ENCODE measurements around the gene ZNF541. TPM values are rescaled to one million over a fixed set of nuclear protein-coding genes. Genes with fewer than 3 reads are reported as not detected.

The ZNF541 gene
- total and polyA plus RNA-seq, 10 of the 15 experiments (the other 5 are each of a cell fraction or from before 2014, with no cell fraction given): 0.03 to 0.12 (median 0.07) TPM; not detected in 4

GRCh38 chr19:47549261-47549862, 23.6 kb downstream of the ZNF541 start:
- in situ Hi-C loops (cut with MboI) (no loop called here), intact Hi-C loops (cut with micrococcal nuclease; ENCODE audit: unreplicated experiment) (no loop called here)
- BruUV-seq (replicated peaks): no TSS peak
- H3K79me2 ChIP-seq (ENCODE audit: control insufficient read depth, insufficient read depth, low read length): no peaks in the 10 kb centered on the region
- TF ChIP-seq E2F4 (IDR thresholded peaks at IDR 0.05; ENCODE audit: low read depth, low read length) (no peak), REST (IDR thresholded peaks at IDR 0.05; ENCODE audit: low read depth, low read length) (no peak), NFXL1 (IDR thresholded peaks at IDR 0.05; ENCODE audit: borderline replicate concordance) (no peak), YBX1 (IDR thresholded peaks at IDR 0.05) (no peak), RELB (IDR thresholded peaks at IDR 0.05; ENCODE audit: low read depth) (no peak), RAD51 (IDR thresholded peaks at IDR 0.05) (no peak)
- no peak overlapping the region for H3K9ac ChIP-seq (ENCODE audit: control insufficient read depth, insufficient read depth, low read length)
- ChIA-PET RAD21 (ENCODE audit: unreplicated experiment) (no interaction called here), CTCF (no interaction called here), POLR2A (no interaction called here), SMC1A (ENCODE audit: uncharacterized antibody, unreplicated experiment) (interaction anchor here (1.2 kb wide), 1 partner anchor 116 kb away, joined by 4 read pairs; no protein-coding TSS in a partner anchor)
- no peaks in the 10 kb centered on the region for H4K20me1 ChIP-seq (ENCODE audit: control insufficient read depth, insufficient read depth)
- FAIRE-seq: no peak
- peaks cover 2% of the 10 kb centered on the region in 2 experiments; a peak in 1 of 4 replicates for H3K27me3 ChIP-seq (replicated peaks in 1 of 2; ENCODE audit: control insufficient read depth in 2 of 2, insufficient read depth in 2 of 2, low read length in 1 of 2)
- H3K4me1 ChIP-seq (ENCODE audit: control insufficient read depth, insufficient read depth, low read length): no peaks in the 10 kb centered on the region
- H3K4me3 ChIP-seq: no peak overlapping the region
- no peak overlapping the region for H3K27ac ChIP-seq (ENCODE audit: control insufficient read depth, insufficient read depth)
- H3K36me3 ChIP-seq (ENCODE audit: control insufficient read depth in 2 of 2, insufficient read depth in 2 of 2, low read length in 1 of 2): no peaks in the 10 kb centered on the region
- DNase-seq (ENCODE audit: low read depth, low spot score): no peak
- no peaks in the 10 kb centered on the region for H3K9me3 ChIP-seq (replicated peaks; ENCODE audit: control insufficient read depth, insufficient read depth, low read length)
- H3K4me2 ChIP-seq (ENCODE audit: control insufficient read depth, insufficient read depth): no peak overlapping the region
- no peak for ATAC-seq
- H2AFZ ChIP-seq (ENCODE audit: control insufficient read depth, low read depth, low read length): no peak overlapping the region
- WGBS (ENCODE audit: insufficient coverage, insufficient replicate concordance, low lambda C conversion rate, missing lambda C conversion rate): 65% methylated on average over 13 of the region's 13 CpGs
